Measurements from ENCODE around the gene ATXN3.
"Not testable (repeated sequence)": the region's sequence is repeated elsewhere in the genome, so short reads cannot be mapped to it uniquely, and the experiment has no call there.

ATXN3 gene

DNA sequence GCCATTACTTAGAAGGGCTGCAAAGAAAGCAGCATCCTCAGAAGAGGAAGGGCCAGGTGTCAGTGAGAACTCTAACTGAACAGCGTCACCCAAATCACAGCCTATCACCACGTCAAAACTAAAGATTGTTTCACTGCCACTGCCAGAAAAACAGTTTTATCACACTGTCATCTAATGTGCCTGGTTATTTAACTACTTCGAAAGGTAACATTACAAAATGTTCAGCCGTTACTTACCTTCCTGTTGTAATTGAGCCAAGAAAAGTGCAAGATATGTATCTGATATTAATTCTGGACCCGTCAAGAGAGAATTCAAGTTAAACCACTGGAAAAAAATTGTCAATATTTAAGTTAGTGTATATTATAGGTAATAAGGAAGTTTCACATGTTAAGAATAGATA lies 17.9 kb downstream of the ATXN3 start:
- DNase-seq (ENCODE audit: low read depth): no peak
- TF ChIP-seq CTCF (conservative IDR thresholded peaks at IDR 0.05; ENCODE audit: low read depth, low read length): no peak
- H3K4me3 ChIP-seq (ENCODE audit: low read length): no peak overlapping the region

GRCh38 chr14:92074555-92074954 lies 31.8 kb downstream of the ATXN3 start:
- no peak for TF ChIP-seq CTCF (conservative IDR thresholded peaks at IDR 0.05; ENCODE audit: low read depth, low read length)
- DNase-seq (ENCODE audit: low read depth): no peak
- no peak overlapping the region for H3K4me3 ChIP-seq (ENCODE audit: low read length)

GRCh38 chr14:92058006-92058917 lies 48.1 kb downstream of the ATXN3 start:
- no peak overlapping the region for H3K4me3 ChIP-seq (ENCODE audit: low read length)
- DNase-seq (ENCODE audit: low read depth): no peak
- TF ChIP-seq CTCF (conservative IDR thresholded peaks at IDR 0.05; ENCODE audit: low read depth, low read length): no peak

- TF ChIP-seq CTCF (conservative IDR thresholded peaks at IDR 0.05; ENCODE audit: low read depth, low read length): no peak
- H3K4me3 ChIP-seq (ENCODE audit: low read length): no peak overlapping the region
- DNase-seq (ENCODE audit: low read depth): no peak
Measured at GRCh38 chr14:92049781-92050180, 56.6 kb downstream of the ATXN3 start.

GRCh38 chr14:92049221-92049620 lies 57.2 kb downstream of the ATXN3 start:
- not testable (repeated sequence) for DNase-seq (ENCODE audit: low read depth); H3K4me3 ChIP-seq (ENCODE audit: low read length)

- not testable (repeated sequence) for DNase-seq (ENCODE audit: low read depth); H3K4me3 ChIP-seq (ENCODE audit: low read length)
Measured at GRCh38 chr14:92045904-92046303, 60.5 kb downstream of the ATXN3 start.

DNA sequence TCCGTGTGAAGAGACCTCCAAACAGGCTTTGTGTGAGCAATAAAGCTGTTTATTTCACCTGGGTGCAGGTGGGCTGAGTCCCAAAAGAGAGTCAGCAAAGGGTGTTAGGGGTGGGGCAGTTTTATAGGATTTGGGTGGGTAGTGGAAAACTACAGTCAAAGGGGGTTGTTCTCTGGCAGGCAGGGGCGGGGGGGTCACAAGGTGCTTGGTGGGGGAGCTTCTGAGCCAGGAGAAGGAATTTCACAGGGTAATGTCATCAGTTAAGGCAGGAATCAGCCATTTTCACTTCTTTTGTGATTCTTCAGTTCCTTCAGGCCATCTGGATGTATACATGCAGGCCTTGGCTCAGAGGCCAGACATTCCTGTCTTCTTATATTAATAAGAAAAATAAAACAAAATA lies 64.6 kb downstream of the ATXN3 start:
- not testable (repeated sequence) for DNase-seq (ENCODE audit: low read depth); H3K4me3 ChIP-seq (ENCODE audit: low read length)

DNA sequence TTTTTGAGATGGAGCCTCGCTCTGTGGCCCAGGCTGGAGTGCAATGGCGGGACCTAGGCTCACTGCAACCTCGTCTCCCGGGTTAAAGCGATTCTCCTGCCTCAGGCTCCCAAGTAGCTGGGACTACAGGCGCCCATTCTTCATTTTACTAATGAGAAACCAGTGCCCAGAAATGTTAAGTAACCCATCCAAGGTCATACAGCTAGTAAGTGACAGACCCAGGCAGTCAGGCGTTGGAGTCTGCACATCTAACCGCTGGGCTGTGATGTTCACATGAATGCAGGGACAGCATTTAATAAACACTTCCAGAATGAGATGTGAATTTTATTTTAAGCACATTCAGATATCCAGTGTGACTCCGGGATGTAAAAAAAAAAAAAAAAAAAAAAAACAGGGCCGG lies 65.2 kb downstream of the ATXN3 start:
- H3K4me3 ChIP-seq (ENCODE audit: low read length): peak overlapping the region; percentile 90
- DNase-seq (ENCODE audit: low read depth): no peak
- no peak for TF ChIP-seq CTCF (conservative IDR thresholded peaks at IDR 0.05; ENCODE audit: low read depth, low read length)

Data from retinal pigment epithelial cell (primary cell).